ENCODE measurements around the gene SLC32A1. TPM values are rescaled to one million over a fixed set of nuclear protein-coding genes. Genes with fewer than 3 reads are reported as not detected.

Gene SLC32A1, protein sequence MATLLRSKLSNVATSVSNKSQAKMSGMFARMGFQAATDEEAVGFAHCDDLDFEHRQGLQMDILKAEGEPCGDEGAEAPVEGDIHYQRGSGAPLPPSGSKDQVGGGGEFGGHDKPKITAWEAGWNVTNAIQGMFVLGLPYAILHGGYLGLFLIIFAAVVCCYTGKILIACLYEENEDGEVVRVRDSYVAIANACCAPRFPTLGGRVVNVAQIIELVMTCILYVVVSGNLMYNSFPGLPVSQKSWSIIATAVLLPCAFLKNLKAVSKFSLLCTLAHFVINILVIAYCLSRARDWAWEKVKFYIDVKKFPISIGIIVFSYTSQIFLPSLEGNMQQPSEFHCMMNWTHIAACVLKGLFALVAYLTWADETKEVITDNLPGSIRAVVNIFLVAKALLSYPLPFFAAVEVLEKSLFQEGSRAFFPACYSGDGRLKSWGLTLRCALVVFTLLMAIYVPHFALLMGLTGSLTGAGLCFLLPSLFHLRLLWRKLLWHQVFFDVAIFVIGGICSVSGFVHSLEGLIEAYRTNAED
- total RNA-seq (ENCODE audit: low replicate concordance) = not detected in 2 replicates
- long read RNA-seq = 0 reads

DNA sequence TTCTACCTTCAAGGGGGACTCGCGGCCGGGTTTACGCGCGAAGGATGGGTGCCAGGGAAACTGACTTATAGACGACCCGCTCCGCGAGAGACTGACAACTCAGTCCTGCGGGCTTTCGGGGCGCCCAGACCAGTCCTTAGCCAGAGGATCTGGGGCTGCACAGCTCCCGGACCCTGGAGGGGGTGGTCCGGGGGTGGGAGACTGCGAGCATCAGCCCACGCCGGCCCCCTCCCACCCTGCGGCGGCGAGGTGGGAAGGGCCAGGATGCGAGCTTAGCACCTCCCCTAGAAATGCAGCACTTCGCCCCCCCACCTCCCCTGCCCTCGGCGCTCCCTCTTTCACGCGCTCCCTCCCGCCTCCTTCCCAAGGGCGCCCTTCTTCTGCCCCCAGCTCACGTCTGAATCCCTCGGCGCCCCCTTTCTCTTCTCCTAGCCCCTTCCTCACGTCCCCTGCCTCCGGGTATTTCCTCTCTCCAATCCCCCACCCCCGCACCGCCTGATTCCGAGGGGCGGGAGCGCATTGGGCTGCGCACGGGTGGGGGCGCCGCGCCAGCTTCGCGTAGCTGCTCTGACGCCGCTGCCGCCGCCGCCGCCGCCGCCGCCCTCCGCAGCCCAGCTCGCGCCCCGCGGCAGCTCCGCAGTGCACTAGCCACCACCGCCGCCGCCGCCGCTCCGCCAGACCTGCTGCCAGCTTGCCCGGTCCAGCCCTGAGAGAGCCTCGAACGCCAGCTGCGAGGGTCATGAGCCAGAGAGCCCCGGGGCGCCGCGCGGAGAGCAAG lies at the start of gene SLC32A1:
TSS of gene SLC32A1 (plus strand) at position 639 of the 778 bp plus-strand sequence. CDS start 239 bp downstream, outside the sequence.
- TF ChIP-seq, protein P1, sequence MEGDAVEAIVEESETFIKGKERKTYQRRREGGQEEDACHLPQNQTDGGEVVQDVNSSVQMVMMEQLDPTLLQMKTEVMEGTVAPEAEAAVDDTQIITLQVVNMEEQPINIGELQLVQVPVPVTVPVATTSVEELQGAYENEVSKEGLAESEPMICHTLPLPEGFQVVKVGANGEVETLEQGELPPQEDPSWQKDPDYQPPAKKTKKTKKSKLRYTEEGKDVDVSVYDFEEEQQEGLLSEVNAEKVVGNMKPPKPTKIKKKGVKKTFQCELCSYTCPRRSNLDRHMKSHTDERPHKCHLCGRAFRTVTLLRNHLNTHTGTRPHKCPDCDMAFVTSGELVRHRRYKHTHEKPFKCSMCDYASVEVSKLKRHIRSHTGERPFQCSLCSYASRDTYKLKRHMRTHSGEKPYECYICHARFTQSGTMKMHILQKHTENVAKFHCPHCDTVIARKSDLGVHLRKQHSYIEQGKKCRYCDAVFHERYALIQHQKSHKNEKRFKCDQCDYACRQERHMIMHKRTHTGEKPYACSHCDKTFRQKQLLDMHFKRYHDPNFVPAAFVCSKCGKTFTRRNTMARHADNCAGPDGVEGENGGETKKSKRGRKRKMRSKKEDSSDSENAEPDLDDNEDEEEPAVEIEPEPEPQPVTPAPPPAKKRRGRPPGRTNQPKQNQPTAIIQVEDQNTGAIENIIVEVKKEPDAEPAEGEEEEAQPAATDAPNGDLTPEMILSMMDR (conservative IDR thresholded peaks at IDR 0.05) = no peak
- no peaks in the 10 kb centered on the region for H3K9me3 Mint-ChIP-seq
- H3K36me3 Mint-ChIP-seq = peaks cover 4% of the 10 kb centered on the region
- peaks cover 96% of the 10 kb centered on the region for H3K27me3 Mint-ChIP-seq
- H3K4me1 Mint-ChIP-seq (ENCODE audit: unreplicated experiment) = peaks cover 32% of the 10 kb centered on the region
- no peak within 1 kb of the TSS for H3K27ac Mint-ChIP-seq
- no peak for DNase-seq (ENCODE audit: extremely low spot score, unreplicated experiment)
- H3K4me3 Mint-ChIP-seq = peak within 1 kb of the TSS; percentile 54

DNA sequence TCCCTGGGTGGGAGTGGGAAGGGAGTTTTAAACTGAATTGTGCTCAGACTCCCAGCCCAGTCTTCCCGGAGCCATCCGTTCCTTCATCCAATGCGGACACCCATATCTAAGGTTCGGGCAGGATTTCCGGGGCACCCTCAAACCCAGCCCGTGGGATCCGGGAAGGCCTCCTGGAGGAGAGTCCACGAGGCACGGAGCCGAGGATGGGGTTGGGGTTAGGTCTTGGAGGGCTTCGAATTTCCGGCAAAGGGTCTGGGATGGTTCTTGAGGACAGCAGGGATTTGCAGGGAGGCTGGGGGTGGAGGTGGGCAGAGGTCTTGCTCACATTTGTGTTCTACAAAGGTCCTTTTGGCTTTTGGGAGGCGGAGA lies 49.5 kb upstream of the SLC32A1 start:
- TF ChIP-seq, protein P1 (conservative IDR thresholded peaks at IDR 0.05) = no peak
- peaks cover 4% of the 10 kb centered on the region for H3K4me1 Mint-ChIP-seq (ENCODE audit: unreplicated experiment)
- no peaks in the 10 kb centered on the region for H3K9me3 Mint-ChIP-seq
- peaks cover 72% of the 10 kb centered on the region for H3K27me3 Mint-ChIP-seq
- H3K27ac Mint-ChIP-seq = no peak overlapping the region
- no peaks in the 10 kb centered on the region for H3K36me3 Mint-ChIP-seq
- peak overlapping the region; percentile 85 for H3K4me3 Mint-ChIP-seq
- DNase-seq (ENCODE audit: extremely low spot score, unreplicated experiment) = no peak

DNA sequence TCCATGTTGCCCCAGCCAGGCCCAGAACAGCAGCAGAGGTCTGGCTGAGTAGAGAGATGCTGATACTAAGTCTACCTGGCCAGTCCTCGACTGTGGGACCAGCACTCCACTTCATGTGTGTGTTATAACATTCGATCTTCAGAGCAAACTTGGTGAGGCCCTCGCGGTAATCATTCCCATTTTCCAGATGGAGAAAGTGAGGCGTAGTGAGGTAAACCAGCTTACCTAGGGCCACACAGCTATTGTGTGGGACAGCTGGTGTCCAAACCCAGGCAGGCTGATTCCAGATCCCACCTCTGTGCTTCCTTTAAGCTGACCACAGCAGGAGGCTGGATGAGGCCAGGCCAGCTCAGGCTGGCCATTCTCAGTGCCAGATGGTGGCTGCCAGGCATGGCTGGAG lies 47.7 kb upstream of the SLC32A1 start:
- TF ChIP-seq, protein P1 (conservative IDR thresholded peaks at IDR 0.05) = no peak
- no peak for DNase-seq (ENCODE audit: extremely low spot score, unreplicated experiment)
- H3K27ac Mint-ChIP-seq = no peak overlapping the region
- peaks cover 4% of the 10 kb centered on the region for H3K4me1 Mint-ChIP-seq (ENCODE audit: unreplicated experiment)
- H3K27me3 Mint-ChIP-seq = peaks cover 75% of the 10 kb centered on the region
- no peak overlapping the region for H3K4me3 Mint-ChIP-seq
- H3K9me3 Mint-ChIP-seq = no peaks in the 10 kb centered on the region
- no peaks in the 10 kb centered on the region for H3K36me3 Mint-ChIP-seq

DNA sequence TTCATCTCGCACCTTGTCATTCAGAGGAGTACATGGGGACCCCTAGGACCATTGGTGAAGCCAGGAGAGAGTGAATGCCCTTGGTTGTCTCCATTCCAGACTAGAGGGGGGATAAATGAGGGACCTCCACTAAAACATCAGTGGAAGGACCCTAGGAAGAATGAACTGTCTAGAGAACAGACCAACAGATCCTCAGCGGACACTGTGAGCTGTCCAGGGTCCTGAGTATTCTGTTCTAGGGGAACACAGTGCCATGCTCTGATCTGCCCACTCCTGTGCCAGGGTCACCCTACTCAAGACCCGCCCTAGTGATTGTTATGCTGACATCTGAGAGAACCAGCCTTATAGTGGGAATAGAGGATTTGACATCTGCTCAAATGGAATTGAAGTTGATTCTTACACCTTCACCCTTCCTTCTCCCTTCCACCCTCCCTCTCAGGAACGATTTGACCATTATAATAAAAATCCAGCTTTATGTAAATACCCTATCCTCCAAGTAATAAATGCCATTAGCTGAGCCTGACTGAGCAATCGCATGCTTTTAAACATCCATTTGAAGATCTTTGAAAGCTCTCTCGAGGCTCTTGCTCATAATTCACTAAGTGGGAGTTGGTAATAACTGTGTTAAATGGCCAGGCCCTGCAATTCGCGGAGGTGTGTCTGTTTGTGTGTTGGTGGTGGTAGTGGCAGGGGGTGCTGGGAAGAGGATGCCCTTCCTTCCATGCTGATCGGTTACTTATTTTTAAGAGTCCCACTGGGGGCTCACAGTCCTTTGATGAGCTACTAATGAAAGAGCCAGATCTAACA lies 43.6 kb upstream of the SLC32A1 start:
- no peaks in the 10 kb centered on the region for H3K36me3 Mint-ChIP-seq
- H3K4me3 Mint-ChIP-seq = no peak overlapping the region
- TF ChIP-seq, protein P1 (conservative IDR thresholded peaks at IDR 0.05) = no peak
- H3K27me3 Mint-ChIP-seq = peaks cover 68% of the 10 kb centered on the region
- no peak overlapping the region for H3K27ac Mint-ChIP-seq
- H3K9me3 Mint-ChIP-seq = no peaks in the 10 kb centered on the region
- DNase-seq (ENCODE audit: extremely low spot score, unreplicated experiment) = no peak
- H3K4me1 Mint-ChIP-seq (ENCODE audit: unreplicated experiment) = no peaks in the 10 kb centered on the region

DNA sequence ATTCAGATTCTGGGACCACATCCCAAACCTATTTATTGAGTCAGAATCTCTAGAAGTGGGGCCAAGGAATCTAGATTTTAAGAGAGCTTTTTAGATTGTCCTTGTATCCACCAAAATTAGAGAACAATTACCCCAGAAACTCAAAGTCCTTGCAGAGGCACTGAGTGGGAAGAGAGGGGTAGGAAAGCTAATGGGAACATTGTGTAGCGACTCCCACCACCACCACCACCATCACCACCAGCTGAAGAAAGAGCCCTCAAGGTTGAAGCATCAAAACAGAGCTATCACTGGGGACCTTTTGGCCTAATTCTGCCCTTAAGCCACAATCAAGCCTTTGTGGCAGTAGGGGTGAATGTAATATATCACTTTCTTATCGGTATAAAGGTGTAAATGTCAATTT lies 39.0 kb upstream of the SLC32A1 start:
- H3K4me1 Mint-ChIP-seq (ENCODE audit: unreplicated experiment) = no peaks in the 10 kb centered on the region
- H3K27me3 Mint-ChIP-seq = peaks cover 65% of the 10 kb centered on the region
- H3K27ac Mint-ChIP-seq = no peak overlapping the region
- H3K36me3 Mint-ChIP-seq = no peaks in the 10 kb centered on the region
- H3K4me3 Mint-ChIP-seq = no peak overlapping the region
- no peak for DNase-seq (ENCODE audit: extremely low spot score, unreplicated experiment)
- TF ChIP-seq, protein P1 (conservative IDR thresholded peaks at IDR 0.05) = no peak
- no peaks in the 10 kb centered on the region for H3K9me3 Mint-ChIP-seq

Measured in type B pancreatic cell (in vitro differentiated cells).